ENCODE measurements around the gene RPL23.

RPL23 gene

GRCh38 chr17:38853292-38854219, at the start of gene RPL23:
Gene RPL23 (minus strand): TSS chr17:38853721. CDS start chr17:38853710, 11 bp downstream.
- DNase-seq: peak; percentile 96 to 99

GRCh38 chr17:38900978-38901656, 47.6 kb upstream of the RPL23 start:
- peak; percentile 80 to 87 for DNase-seq

GRCh38 chr17:38899421-38899820, 45.9 kb upstream of the RPL23 start:
- no peak for DNase-seq

- DNase-seq: peak; percentile 84 to 92
These were observed 45.4 kb upstream of the RPL23 start for GRCh38 chr17:38898812-38899348.

GRCh38 chr17:38898291-38898679, 44.8 kb upstream of the RPL23 start:
- peak; percentile 17 to 57 for DNase-seq

- DNase-seq: no peak
These were observed 44.3 kb upstream of the RPL23 start for GRCh38 chr17:38897671-38898290.

- DNase-seq: no peak
These were observed 43.7 kb upstream of the RPL23 start for GRCh38 chr17:38897176-38897575.

GRCh38 chr17:38896346-38896954, 42.9 kb upstream of the RPL23 start:
- DNase-seq: no peak

GRCh38 chr17:38894276-38894675, 40.8 kb upstream of the RPL23 start:
- no peak for DNase-seq

- DNase-seq: peak; percentile 49 to 61
These were observed 40.1 kb upstream of the RPL23 start for GRCh38 chr17:38893607-38894006.

GRCh38 chr17:38893113-38893512, 39.6 kb upstream of the RPL23 start:
- no peak for DNase-seq

GRCh38 chr17:38892620-38893019, 39.1 kb upstream of the RPL23 start:
- no peak for DNase-seq

GRCh38 chr17:38892083-38892482, 38.6 kb upstream of the RPL23 start:
- DNase-seq: no peak

- DNase-seq: no peak
These were observed 37.9 kb upstream of the RPL23 start for GRCh38 chr17:38891441-38891840.

GRCh38 chr17:38890410-38890746, 36.9 kb upstream of the RPL23 start:
- no peak for DNase-seq

- no peak for DNase-seq
These were observed 36.4 kb upstream of the RPL23 start for GRCh38 chr17:38889745-38890409.

GRCh38 chr17:38888842-38889241, 35.3 kb upstream of the RPL23 start:
- DNase-seq: no peak

GRCh38 chr17:38886643-38887010, 33.1 kb upstream of the RPL23 start:
- no peak for DNase-seq

GRCh38 chr17:38885728-38886642, 32.5 kb upstream of the RPL23 start:
- DNase-seq: no peak

GRCh38 chr17:38885044-38885727, 31.7 kb upstream of the RPL23 start:
- no peak for DNase-seq
